ENCODE results near the gene WWP2.
"Not testable (repeated sequence)": the region's sequence is repeated elsewhere in the genome, so short reads cannot be mapped to it uniquely, and the experiment has no call there.

- not testable (repeated sequence) for TF ChIP-seq CTCF (IDR thresholded peaks at IDR 0.05; ENCODE audit: poor library complexity); EZH2 (IDR thresholded peaks at IDR 0.05; ENCODE audit: borderline replicate concordance); EZH2phosphoT487 (IDR thresholded peaks at IDR 0.05; ENCODE audit: low read depth, severe bottlenecking, unreplicated experiment)
Measured at GRCh38 chr16:69968125-69968524, 206.0 kb downstream of the WWP2 start.
